Small intestine (tissue), 7 donors: ENCODE results near the gene LRRC49. TPM values are rescaled to one million over a fixed set of nuclear protein-coding genes. Genes with fewer than 3 reads are reported as not detected.

Experiments
- DNase-seq, 2 donors: peaks; one replicate each; pipeline versions ENCODE4 v3.0.0 to v3.0.0-alpha.2; 2013
- FAIRE-seq: peaks from 2 replicates; lab custom pipeline; 2012; peaks lifted over from hg19 to GRCh38; lab: Jason Lieb, UNC
- H3K27ac ChIP-seq, 3 donors: one replicate each; pipeline ENCODE4 v1.5.1; 2013; ENCODE audit warnings: low read length in 2 of 3, mild to moderate bottlenecking in 2 of 3, control low read depth in 1 of 3, inconsistent platforms in 1 of 3, low read depth in 1 of 3, moderate library complexity in 1 of 3
- H3K27me3 ChIP-seq, 3 donors: one replicate each; pipeline ENCODE4 v1.6.1; 2013; ENCODE audit warnings: low read length in 3 of 3, inconsistent platforms in 1 of 3; ENCODE audit not compliant: control insufficient read depth in 3 of 3, insufficient read depth in 3 of 3
- H3K36me3 ChIP-seq, 3 donors: one replicate each; pipeline ENCODE4 v1.6.1; 2013; ENCODE audit warnings: low read length in 3 of 3, inconsistent platforms in 1 of 3, low read depth in 1 of 3, mild to moderate bottlenecking in 1 of 3, moderate library complexity in 1 of 3; ENCODE audit not compliant: control insufficient read depth in 3 of 3, insufficient read depth in 2 of 3
- H3K4me1 ChIP-seq, 3 donors: one replicate each; pipeline ENCODE4 v1.6.1; 2013; ENCODE audit warnings: low read length in 2 of 3, inconsistent platforms in 1 of 3, low read depth in 1 of 3, mild to moderate bottlenecking in 1 of 3, moderate library complexity in 1 of 3; ENCODE audit not compliant: control insufficient read depth in 3 of 3, insufficient read depth in 2 of 3
- H3K4me3 ChIP-seq, 3 donors: one replicate each; pipeline ENCODE4 v1.5.1; 2013; ENCODE audit warnings: low read length in 3 of 3, control low read depth in 1 of 3, inconsistent platforms in 1 of 3, low read depth in 1 of 3, mild to moderate bottlenecking in 1 of 3, moderate library complexity in 1 of 3
- H3K9me3 ChIP-seq, 2 donors: one replicate each; pipeline ENCODE4 v1.6.1; 2013; ENCODE audit warnings: low read depth in 1 of 2, low read length in 1 of 2; ENCODE audit not compliant: control insufficient read depth in 2 of 2, insufficient read depth in 1 of 2
- WGBS, 3 donors: extraction: QIAGEN DNeasy Blood & Tissue Kit; methylation state at CpG; one replicate each; pipeline ENCODE4 v1.1.7; 2013; 5-methylcytosine and 5-hydroxymethylcytosine counted together
- polyA plus RNA-seq, 4 donors: library from polyadenylated mRNA; stranded (reverse) in 3 of 4; unstranded in 1 of 4; fragments of 200-250 nt in 3 of 4; fragments of 120-200 nt in 1 of 4; gene quantifications; one replicate each; pipeline versions ENCODE4 v1.2.1 to v1.2.3, GENCODE V29; 2013
- donor health status: healthy with polysubstance abuse.
- donor health status: control.
- donor health status: control.
- donor health status: Bipolar disorder and iron deficiency.
- donor health status: healthy.

The LRRC49 gene
- polyA plus RNA-seq, 4 donors: 0.81 to 3.2 (median 1.4) TPM

DNA sequence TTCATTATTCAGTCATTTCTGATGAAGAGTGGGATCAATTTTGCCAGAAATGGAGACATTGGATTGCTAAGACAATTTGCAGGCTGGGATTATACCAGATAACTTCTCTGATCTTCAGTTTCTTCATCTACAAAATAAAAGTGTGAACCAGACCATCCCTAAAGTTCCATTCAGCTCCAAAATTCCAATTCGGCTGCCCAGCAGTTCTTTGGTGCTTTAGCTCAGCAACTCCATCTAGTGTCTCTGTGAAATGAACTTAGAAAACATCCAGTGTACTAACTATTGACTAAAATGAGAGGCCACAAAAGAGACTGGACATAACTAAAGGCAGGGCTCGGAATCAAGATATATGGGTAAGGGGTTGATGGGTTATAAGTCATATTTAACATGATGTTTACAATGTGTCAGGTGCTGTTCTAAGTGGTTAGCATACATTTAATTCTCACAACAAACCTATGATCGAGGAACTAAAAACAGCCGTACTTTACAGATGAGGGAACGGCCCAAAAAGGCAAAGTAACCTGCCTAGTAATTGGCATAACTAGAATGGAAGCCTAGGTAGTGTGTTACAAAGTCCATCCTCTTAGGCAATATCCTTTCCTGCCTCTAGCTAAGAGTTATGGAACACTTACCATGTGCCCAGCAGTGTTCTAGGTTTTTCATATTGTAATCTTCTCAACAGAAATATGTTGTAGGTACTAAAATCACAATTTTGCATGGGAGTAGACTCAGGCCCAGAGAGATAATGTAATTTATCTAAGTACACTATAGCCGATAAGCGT is 17.4 kb upstream of the LRRC49 start:
- no peak overlapping the region for H3K4me3 ChIP-seq
- peaks cover 0 to 2% (median 0%) of the 10 kb centered on the region in 3 donors for H3K27me3 ChIP-seq
- no peak overlapping the region for H3K27ac ChIP-seq
- no peaks in the 10 kb centered on the region for H3K4me1 ChIP-seq
- H3K9me3 ChIP-seq: no peaks in the 10 kb centered on the region
- WGBS, 3 donors: 76 to 79% (median 79%) methylated on average over 7 of the region's 7 CpGs
- no peaks in the 10 kb centered on the region for H3K36me3 ChIP-seq
- FAIRE-seq (no peak), DNase-seq (no peak)

DNA sequence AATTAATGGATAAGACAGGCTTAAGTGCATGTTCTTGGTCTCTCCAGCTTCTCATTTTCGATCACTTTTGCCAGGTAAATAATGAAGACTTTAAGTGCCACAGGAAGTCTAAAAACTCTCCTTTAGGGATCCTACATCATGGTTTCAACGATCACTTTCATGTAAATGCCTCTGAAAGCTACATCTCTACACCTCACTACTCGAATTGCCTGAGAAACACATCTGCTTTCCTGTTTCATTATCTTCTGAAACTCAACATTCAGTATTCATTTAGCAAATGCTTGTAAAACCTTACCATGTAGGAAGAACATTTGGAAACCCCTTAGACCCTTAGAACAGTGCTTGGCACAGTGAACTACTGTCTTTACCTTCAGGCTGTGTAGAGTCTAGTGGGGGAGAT is 16.6 kb upstream of the LRRC49 start:
- DNase-seq (no peak), FAIRE-seq (no peak)
- Histone ChIP-seq H3K27me3 (peaks cover 0 to 2% (median 0%) of the 10 kb centered on the region in 3 donors), H3K4me3 (no peak overlapping the region), H3K36me3 (no peaks in the 10 kb centered on the region), H3K4me1 (no peaks in the 10 kb centered on the region), H3K27ac (no peak overlapping the region), H3K9me3 (no peaks in the 10 kb centered on the region)
- 66 to 71% (median 68%) methylated on average over 3 of the region's 3 CpGs for WGBS, 3 donors

DNA sequence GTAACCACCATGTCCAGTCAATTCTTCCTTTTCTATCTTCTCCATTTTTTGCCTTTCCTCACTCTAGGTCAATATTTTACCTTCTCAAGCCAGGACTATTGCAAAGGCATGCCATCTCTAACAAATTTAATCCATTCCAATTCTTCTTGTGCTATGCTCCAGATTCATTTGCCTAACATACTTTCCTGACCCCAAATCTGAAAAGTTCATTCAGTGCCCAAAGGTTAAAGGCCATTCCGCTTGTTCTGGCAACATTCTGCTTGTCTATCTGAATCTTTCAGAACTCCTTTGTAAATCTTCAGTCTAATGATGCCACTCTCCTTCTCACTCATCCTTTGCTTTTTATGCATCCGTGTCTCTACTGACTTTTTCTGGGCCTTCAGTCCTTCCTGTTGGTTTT is 15.9 kb upstream of the LRRC49 start:
- Histone ChIP-seq H3K4me3 (no peak overlapping the region), H3K36me3 (no peaks in the 10 kb centered on the region), H3K27ac (no peak overlapping the region), H3K9me3 (no peaks in the 10 kb centered on the region), H3K4me1 (no peaks in the 10 kb centered on the region), H3K27me3 (peaks cover 0 to 2% (median 0%) of the 10 kb centered on the region in 3 donors)
- WGBS, 3 donors: 50 to 74% (median 62%) methylated on average over 2 of the region's 2 CpGs
- DNase-seq: no peak
- no peak for FAIRE-seq

DNA sequence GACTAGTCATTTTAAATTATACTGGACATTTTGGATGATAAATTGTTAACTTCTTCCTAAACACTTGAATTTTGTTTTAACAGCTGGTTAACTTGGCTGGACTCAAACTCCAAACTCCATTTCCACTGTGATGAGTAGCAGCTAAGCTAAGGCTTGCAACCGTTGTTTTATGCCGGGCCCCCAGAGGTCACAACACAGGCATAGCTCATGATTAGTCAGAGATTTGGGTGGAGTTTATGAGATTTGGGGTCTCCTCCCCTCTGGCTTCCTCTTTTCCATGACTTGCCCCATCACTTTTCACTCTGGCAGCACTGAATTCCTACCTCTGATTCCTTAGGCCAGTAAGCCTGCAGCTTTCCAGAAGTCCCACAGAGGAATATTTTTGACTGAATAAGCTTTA is 13.2 kb upstream of the LRRC49 start:
- FAIRE-seq (no peak), DNase-seq (no peak)
- Histone ChIP-seq H3K27ac (no peak overlapping the region), H3K36me3 (no peaks in the 10 kb centered on the region), H3K27me3 (no peaks in the 10 kb centered on the region), H3K4me1 (no peaks in the 10 kb centered on the region), H3K9me3 (no peaks in the 10 kb centered on the region), H3K4me3 (no peak overlapping the region)
- 54 to 78% (median 70%) methylated on average over 2 of the region's 2 CpGs for WGBS, 3 donors

DNA sequence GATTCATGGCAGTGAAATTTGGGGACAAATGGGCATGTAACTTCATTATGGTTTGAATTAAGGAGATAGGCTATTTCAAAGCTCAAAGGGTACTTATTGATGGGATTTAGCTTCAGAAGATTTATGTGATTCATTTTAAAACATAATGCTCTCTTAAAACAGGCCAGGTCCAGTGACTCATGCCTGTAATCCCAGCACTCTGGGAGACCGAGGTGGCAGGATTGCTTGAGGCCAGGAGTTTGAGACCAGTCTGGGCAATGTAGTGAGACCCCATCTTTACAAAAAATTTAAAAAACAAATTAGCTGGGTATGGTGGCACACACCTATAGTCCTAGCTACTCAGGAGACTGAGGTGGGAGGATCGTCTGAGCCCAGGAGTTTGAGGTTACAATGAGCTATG is 11.8 kb upstream of the LRRC49 start:
- H3K27ac ChIP-seq: no peak overlapping the region
- FAIRE-seq (no peak), DNase-seq (no peak)
- no peaks in the 10 kb centered on the region for H3K9me3 ChIP-seq
- no peaks in the 10 kb centered on the region for H3K4me1 ChIP-seq
- no peak overlapping the region for H3K4me3 ChIP-seq
- H3K36me3 ChIP-seq: no peaks in the 10 kb centered on the region
- no peaks in the 10 kb centered on the region for H3K27me3 ChIP-seq
- 81 to 89% (median 87%) methylated on average over 2 of the region's 2 CpGs for WGBS, 3 donors

DNA sequence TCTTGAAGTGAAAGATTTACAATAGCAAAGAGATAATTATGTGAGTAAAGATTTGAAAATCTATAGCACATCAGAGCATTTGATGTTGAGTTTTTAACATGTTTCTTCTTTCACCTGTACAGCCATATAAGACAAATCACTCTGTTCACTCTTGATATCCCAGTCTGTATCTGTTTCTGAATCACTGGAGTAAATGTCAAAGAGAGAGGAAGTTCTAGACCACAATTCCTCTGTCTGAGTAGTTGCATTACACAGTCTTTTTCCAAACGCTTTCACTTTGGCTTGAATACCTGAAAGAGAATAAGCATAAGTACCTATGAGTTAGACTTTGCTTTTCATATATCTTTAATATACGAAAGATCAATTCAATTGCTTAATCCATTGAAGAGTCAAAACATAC is 10.3 kb upstream of the LRRC49 start:
- 72 to 75% (median 72%) methylated on average over 2 of the region's 2 CpGs for WGBS, 3 donors
- FAIRE-seq: no peak

DNA sequence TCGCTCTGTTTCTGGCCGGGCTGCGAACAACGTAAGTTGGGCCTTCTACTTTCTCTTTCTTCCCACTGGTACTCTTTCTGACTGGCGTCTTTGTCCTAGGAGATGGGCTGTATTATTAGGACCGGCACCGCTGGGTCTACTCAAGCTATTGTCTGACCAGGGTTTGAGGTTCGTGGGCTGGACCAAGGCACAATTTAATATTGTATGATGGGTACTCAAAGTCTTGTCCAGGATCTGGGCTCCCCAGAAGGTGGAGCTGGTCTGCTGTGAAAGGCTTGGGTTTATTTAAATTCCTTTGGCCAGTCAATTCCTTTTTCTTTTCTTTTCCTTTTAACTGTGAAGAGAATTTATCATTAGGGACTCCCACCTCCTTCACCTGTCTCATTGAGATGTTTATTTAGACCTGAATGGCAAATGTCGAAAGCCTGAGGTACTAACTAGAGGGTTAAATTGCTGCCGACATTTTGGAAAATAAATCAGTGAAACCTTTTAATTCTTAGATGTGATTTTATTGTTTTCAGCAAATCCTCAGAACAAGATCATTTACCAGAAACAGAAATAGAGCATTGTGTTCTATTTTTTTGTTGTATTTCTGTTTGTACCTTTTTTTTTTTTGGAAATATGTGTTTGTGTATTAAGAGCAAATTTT is 410 bp downstream of the LRRC49 start:
- DNase-seq: peak in 1 of 2 donors; percentile 41
- FAIRE-seq: no peak
- peak overlapping the region; percentile 15 to 85 (median 40) for H3K27ac ChIP-seq

More for the DNA sequence above, 10.3 kb upstream of the LRRC49 start:
- Histone ChIP-seq H3K4me1 (no peaks in the 10 kb centered on the region), H3K27me3 (no peaks in the 10 kb centered on the region), H3K36me3 (no peaks in the 10 kb centered on the region), H3K9me3 (no peaks in the 10 kb centered on the region), H3K4me3 (no peak overlapping the region), H3K27ac (no peak overlapping the region)
- DNase-seq: no peak

DNA sequence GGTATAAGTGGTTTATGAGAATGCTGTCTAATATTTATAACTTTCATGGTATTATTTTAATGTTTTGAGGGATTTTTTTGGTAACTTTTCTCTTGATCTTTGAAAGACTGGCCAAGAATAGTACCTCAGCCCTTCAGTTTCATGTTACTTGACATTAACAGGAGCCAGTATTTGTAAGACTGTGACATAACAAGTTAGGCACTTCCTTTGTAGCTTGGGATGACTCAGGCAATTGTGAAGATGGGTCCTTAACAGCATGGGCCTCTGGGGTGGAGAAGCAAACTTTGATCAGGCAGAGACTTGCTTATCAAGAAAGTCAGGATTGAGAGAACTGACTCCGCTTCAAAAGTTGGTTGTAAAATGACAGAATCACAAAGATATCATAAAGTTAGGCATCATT is 9.5 kb downstream of the LRRC49 start:
- H3K4me3 ChIP-seq: no peak overlapping the region
- no peaks in the 10 kb centered on the region for H3K27me3 ChIP-seq
- 13 to 66% (median 49%) methylated on average over 1 of the region's 1 CpG for WGBS, 3 donors
- peaks cover 0 to 3% of the 10 kb centered on the region in 2 donors for H3K9me3 ChIP-seq
- H3K27ac ChIP-seq: peak overlapping the region in 1 of 3 donors; percentile 89
- FAIRE-seq (no peak), DNase-seq (peak; percentile 43 to 90)
- H3K4me1 ChIP-seq: peaks cover 0 to 8% (median 4%) of the 10 kb centered on the region in 3 donors
- no peaks in the 10 kb centered on the region for H3K36me3 ChIP-seq

More for the DNA sequence above, 410 bp downstream of the LRRC49 start:
- WGBS, 3 donors: 3 to 7% (median 5%) methylated on average over 10 of the region's 10 CpGs
- H3K9me3 ChIP-seq: no peaks in the 10 kb centered on the region
- H3K27me3 ChIP-seq: no peaks in the 10 kb centered on the region
- H3K36me3 ChIP-seq: no peaks in the 10 kb centered on the region
- peaks cover 0 to 7% (median 0%) of the 10 kb centered on the region in 3 donors for H3K4me1 ChIP-seq
- H3K4me3 ChIP-seq: peak overlapping the region; percentile 37 to 76 (median 75)
